A673 (cell line): ENCODE measurements around the gene CTNNA2. TPM values are rescaled to one million over a fixed set of nuclear protein-coding genes. Genes with fewer than 3 reads are reported as not detected.

Source experiments
- BruUV-seq: library from RNA; stranded (reverse); fragments of 400-500 nt; replicated peaks from 2 replicates; lab custom pipeline; 2021; lab: Mats Ljungman, UMichigan
- CTCF ChIA-PET: fragments of 300-600 bp; sonication (Branson Sonifier 250); formaldehyde crosslinking; loops from one replicate; lab custom pipeline; 2022; ENCODE audit warnings: antibody characterized with exemption; lab: Charles Lee
- POLR2A ChIA-PET: fragments of 300-600 bp; sonication (Branson Sonifier 250); formaldehyde crosslinking; loops from one replicate; lab custom pipeline; 2022; ENCODE audit warnings: antibody characterized with exemption; ENCODE audit not compliant: low non-redundant PET; lab: Charles Lee
- DNase-seq: peaks from one replicate; pipeline ENCODE4 v3.0.0-alpha.2; 2015; ENCODE audit warnings: low spot score
- H3K27ac ChIP-seq: fragments of 200-600 bp; sonication (generic); 2 replicates; pipeline ENCODE4 v1.5.1; 2016; ENCODE audit warnings: mixed run types, low read depth, mild to moderate bottlenecking, mixed read lengths, antibody characterized with exemption, low read length; ENCODE audit not compliant: poor library complexity, severe bottlenecking
- H3K27me3 ChIP-seq: fragments of 200-600 bp; sonication (generic); replicated peaks from 2 replicates; pipeline ENCODE4 v1.6.1; 2017; ENCODE audit warnings: mixed run types, low read depth, mild to moderate bottlenecking, mixed read lengths, antibody characterized with exemption, low read length; ENCODE audit not compliant: insufficient read depth, poor library complexity
- H3K36me3 ChIP-seq: fragments of 200-600 bp; sonication (generic); 2 replicates; pipeline ENCODE4 v1.6.1; 2016; ENCODE audit warnings: mixed run types, mild to moderate bottlenecking, mixed read lengths, antibody characterized with exemption, low read length; ENCODE audit not compliant: insufficient read depth, poor library complexity, severe bottlenecking
- H3K4me1 ChIP-seq: fragments of 200-600 bp; sonication (generic); 2 replicates; pipeline ENCODE4 v1.6.1; 2017; ENCODE audit warnings: mixed run types, mild to moderate bottlenecking, mixed read lengths, antibody characterized with exemption, low read length; ENCODE audit not compliant: insufficient read depth, poor library complexity, severe bottlenecking
- H3K4me3 ChIP-seq: fragments of 200-600 bp; sonication (generic); 2 replicates; pipeline ENCODE4 v1.5.1; 2016; ENCODE audit warnings: low read depth, mixed run types, mild to moderate bottlenecking, mixed read lengths, low read length; ENCODE audit not compliant: poor library complexity, severe bottlenecking
- H3K9me3 ChIP-seq: fragments of 200-600 bp; sonication (generic); 2 replicates; pipeline ENCODE4 v1.6.1; 2016; ENCODE audit warnings: mixed run types, low read depth, mild to moderate bottlenecking, mixed read lengths, antibody characterized with exemption, low read length; ENCODE audit not compliant: poor library complexity, severe bottlenecking
- EZH2 ChIP-seq: fragments of 200-600 bp; sonication (generic); IDR thresholded peaks from 2 replicates; pipeline ENCODE4 v1.6.1; 2017; ENCODE audit warnings: borderline replicate concordance, low read depth, mild to moderate bottlenecking, mixed read lengths, antibody characterized with exemption, low read length; ENCODE audit not compliant: poor library complexity, severe bottlenecking
- intact Hi-C: fragments of 100-400 bp; cut with micrococcal nuclease; formaldehyde crosslinking; loops from one replicate; pipeline ENCODE4 v1.10.0; 2022; ENCODE audit not compliant: unreplicated experiment
- total RNA-seq: library from RNA; stranded (reverse); gene quantifications from 2 replicates; pipeline ENCODE4 v1.2.3, GENCODE V29; 2021
- TF ChIP-seq, protein P1 (sequence below): fragments of 300-800, 200-600 bp; sonication (generic); conservative IDR thresholded peaks from 2 replicates; pipeline ENCODE4 v1.5.1; 2017; ENCODE audit warnings: low read depth, mild to moderate bottlenecking, antibody characterized with exemption, low read length, moderate library complexity, mixed read lengths

CTNNA2 gene
- total RNA-seq, 1 experiment from 2014 or later, result not detected

DNA sequence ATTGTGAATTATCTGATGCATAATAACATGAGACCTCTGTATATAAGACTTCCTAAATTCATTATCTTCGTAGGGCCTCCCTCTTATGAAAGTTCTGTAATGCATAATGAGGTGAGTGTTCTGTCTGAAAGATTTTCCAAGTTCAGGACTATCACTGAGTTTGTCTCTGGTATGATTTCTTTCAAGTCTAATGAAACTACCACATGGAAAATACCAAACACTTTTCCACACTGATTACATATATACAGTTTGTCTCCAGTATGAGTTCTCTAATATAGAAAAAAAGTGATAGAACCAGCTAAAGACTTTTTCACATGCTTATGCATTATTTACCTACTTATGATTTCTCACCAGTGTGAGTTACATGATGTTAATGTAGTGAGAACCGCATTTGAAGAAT is 34.7 kb downstream of the CTNNA2 start:
- no TSS peak for BruUV-seq
- H3K36me3 ChIP-seq, result no peaks in the 10 kb centered on the region
- H3K4me1 ChIP-seq, result no peaks in the 10 kb centered on the region

DNA sequence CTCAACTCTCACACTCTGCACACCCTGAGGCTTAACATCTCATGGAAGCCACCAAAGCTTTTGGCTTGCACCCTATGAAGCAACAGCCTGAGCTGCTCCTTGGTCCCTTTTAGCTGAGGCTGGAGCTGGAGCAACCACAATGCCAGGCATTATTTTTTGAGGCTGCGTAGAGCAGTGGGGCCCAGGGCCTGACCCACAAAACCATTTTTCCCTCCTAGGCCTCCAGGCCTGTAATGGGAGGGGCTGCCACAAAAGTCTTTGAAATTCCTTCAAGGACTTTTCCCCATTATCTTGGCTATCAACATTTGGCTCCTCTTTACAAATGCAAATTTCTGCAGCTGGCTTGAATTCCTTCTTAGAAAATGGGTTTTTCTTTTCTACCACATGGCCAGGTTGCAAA is 39.8 kb downstream of the CTNNA2 start:
- intact Hi-C loops, result no loop called here
- CTCF ChIA-PET, result no interaction called here
- H3K4me1 ChIP-seq, result no peaks in the 10 kb centered on the region
- H3K27ac ChIP-seq, result no peak overlapping the region
- no peak for DNase-seq
- H3K36me3 ChIP-seq, result no peaks in the 10 kb centered on the region
- H3K27me3 ChIP-seq, result no peaks in the 10 kb centered on the region
- peaks cover 32% of the 10 kb centered on the region for H3K9me3 ChIP-seq
- POLR2A ChIA-PET, result no interaction called here
- TF ChIP-seq, protein P1, sequence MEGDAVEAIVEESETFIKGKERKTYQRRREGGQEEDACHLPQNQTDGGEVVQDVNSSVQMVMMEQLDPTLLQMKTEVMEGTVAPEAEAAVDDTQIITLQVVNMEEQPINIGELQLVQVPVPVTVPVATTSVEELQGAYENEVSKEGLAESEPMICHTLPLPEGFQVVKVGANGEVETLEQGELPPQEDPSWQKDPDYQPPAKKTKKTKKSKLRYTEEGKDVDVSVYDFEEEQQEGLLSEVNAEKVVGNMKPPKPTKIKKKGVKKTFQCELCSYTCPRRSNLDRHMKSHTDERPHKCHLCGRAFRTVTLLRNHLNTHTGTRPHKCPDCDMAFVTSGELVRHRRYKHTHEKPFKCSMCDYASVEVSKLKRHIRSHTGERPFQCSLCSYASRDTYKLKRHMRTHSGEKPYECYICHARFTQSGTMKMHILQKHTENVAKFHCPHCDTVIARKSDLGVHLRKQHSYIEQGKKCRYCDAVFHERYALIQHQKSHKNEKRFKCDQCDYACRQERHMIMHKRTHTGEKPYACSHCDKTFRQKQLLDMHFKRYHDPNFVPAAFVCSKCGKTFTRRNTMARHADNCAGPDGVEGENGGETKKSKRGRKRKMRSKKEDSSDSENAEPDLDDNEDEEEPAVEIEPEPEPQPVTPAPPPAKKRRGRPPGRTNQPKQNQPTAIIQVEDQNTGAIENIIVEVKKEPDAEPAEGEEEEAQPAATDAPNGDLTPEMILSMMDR, result no peak
- TF ChIP-seq EZH2, result no peak
- H3K4me3 ChIP-seq, result no peak overlapping the region
- BruUV-seq, result no TSS peak

More for the DNA sequence above, 34.7 kb downstream of the CTNNA2 start:
- Histone ChIP-seq H3K27me3 (no peaks in the 10 kb centered on the region), H3K27ac (no peak overlapping the region), H3K4me3 (no peak overlapping the region), H3K9me3 (peaks cover 26% of the 10 kb centered on the region)
- intact Hi-C loops, result no loop called here
- DNase-seq, result no peak
- TF ChIP-seq, protein P1, result no peak
- TF ChIP-seq EZH2, result no peak
- ChIA-PET CTCF (no interaction called here), POLR2A (no interaction called here)

DNA sequence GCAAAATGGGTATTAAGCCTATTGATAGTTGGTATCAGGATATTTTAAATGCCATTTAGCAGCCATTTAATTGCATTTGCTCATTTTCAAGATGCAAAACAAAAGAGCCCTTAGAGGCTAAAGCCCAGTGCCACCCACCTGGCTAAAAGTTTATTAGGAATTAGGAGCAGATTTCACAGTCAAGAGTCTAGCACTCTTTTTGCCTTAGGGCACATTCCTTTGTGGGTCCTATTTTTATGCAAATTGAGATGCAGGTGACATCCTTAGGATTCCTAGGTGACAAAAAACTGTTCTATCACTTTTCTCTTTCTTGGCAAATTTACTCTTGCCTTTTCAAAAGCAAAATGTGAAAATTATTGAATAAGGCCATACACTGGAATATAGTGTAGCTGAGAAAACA is 42.0 kb downstream of the CTNNA2 start:
- Histone ChIP-seq H3K4me1 (no peaks in the 10 kb centered on the region), H3K27ac (no peak overlapping the region), H3K4me3 (no peak overlapping the region), H3K27me3 (no peaks in the 10 kb centered on the region), H3K9me3 (peaks cover 17% of the 10 kb centered on the region), H3K36me3 (no peaks in the 10 kb centered on the region)
- TF ChIP-seq EZH2, result no peak
- TF ChIP-seq, protein P1, result no peak
- POLR2A ChIA-PET, result no interaction called here
- DNase-seq, result no peak
- BruUV-seq, result no TSS peak
- intact Hi-C loops, result no loop called here
- CTCF ChIA-PET, result no interaction called here
